ENCODE measurements around the gene HES1.
"Not testable (repeated sequence)": the region's sequence is repeated elsewhere in the genome, so short reads cannot be mapped to it uniquely, and the experiment has no call there.

Gene HES1

DNA sequence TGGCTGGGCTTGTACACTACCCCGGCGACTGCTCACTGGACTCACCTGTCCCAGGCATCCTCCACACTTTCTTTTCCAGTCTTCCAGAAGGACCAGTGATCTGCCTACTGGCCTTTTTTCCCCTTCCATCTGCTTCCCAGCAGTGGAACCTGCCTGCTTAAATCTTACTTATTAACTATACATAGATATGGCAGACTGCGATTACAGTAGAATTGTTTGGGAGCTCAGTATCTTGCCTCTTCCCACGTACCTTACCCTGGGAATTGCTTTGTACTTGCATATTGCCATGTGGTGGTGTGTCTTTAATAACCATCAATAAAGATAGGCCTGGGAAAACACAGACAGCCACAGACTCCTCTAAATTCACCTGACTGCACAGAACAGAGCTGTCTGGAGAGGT is 11.8 kb upstream of the HES1 start:
- H3K27ac ChIP-seq = no peak overlapping the region
- DNase-seq (ENCODE audit: low read depth, low spot score) = no peak

- no peak overlapping the region for H3K27ac ChIP-seq
- no peak for DNase-seq (ENCODE audit: low read depth, low spot score)
Observed at GRCh38 chr3:194125442-194125841, 10.5 kb upstream of the HES1 start.

- no peak overlapping the region for H3K27ac ChIP-seq
- no peak for DNase-seq (ENCODE audit: low read depth, low spot score)
Observed at GRCh38 chr3:194126790-194127189, 9.2 kb upstream of the HES1 start.

GRCh38 chr3:194128202-194128918 is 7.6 kb upstream of the HES1 start:
- DNase-seq (ENCODE audit: low read depth, low spot score) = no peak
- H3K27ac ChIP-seq = no peak overlapping the region

GRCh38 chr3:194128919-194129295 is 7.0 kb upstream of the HES1 start:
- not testable (repeated sequence) for H3K27ac ChIP-seq; DNase-seq (ENCODE audit: low read depth, low spot score)

- H3K27ac ChIP-seq = no peak overlapping the region
- DNase-seq (ENCODE audit: low read depth, low spot score) = no peak
Observed at GRCh38 chr3:194129581-194130133, 6.3 kb upstream of the HES1 start.

- DNase-seq (ENCODE audit: low read depth, low spot score) = no peak
- no peak overlapping the region for H3K27ac ChIP-seq
Observed at GRCh38 chr3:194130188-194130587, 5.8 kb upstream of the HES1 start.

DNA sequence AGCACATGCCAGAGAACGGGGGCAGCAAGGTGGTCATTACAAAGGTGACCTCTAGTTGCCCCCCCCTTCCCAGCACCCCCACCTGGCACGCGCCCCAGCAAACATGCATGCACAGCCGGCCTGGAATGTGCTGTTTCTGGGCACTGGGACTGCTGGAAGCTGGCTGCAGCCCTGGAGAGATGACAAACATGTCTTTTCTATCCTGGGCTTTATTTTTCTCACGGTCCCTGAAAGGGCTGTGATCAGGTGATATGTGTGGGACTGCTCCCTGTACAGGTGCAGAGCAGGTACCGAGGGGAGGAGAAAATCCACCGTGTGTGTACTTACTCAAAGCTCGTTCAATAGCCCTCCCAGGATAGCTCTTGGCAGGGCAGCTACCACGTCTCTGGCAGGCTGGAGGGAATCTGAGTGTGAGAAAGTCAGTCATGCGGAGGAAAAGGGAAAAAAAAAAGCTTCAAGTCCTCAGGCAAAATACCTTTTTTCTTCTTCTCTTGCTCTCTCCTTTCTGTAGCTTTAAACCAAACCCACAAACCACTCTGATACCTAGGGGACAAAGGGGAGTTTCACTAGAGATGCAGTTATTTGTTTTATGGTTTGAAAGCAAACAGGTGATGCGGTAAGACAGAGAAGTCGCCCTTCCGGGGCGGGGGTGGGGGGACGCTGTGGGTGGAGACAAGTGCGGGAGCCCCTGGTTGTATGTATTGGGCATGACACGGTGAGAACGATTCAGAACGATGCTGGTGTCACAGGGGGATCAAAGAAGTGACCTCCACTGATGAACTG is 5.0 kb upstream of the HES1 start:
- no peak for DNase-seq (ENCODE audit: low read depth, low spot score)
- no peak overlapping the region for H3K27ac ChIP-seq

DNA sequence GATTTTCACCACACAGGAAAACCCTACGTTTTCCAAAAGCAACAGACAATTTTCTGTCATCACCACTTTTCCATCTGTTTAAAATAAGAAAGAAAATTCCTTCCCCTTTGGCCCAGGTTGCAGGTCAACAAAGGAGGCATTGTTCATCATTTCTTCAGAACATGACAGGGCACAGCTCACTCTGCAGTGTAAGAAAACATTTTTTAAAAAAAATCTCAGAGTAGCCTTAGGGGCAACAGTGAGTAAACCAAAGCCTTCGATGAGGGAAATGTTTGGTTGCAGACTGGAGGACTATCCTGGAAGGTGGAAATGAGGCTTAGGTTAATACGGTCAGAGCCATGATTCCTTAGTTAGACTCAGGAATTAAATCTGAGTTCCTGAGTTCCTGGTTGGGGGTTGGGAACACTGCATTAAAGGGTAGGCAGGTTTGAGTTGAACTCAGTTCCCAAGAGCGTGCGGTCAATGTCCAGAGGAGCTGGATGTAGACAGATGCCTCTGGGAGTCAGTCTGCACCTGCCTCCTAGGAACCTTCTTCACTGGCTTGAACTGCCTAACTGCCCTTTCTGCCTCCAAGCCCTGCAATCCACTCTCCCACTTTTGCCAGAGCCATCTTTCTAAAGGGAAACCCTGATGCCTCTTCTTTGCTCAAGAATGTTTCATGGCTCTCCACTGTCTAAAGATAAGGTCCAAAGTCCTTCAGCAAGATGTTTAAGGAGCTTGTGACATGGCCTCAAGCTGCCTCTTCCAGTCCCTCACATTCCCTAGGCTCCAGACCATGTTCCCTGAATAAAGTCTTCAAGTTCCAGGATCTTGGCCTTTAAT is 3.3 kb upstream of the HES1 start:
- peak overlapping the region; percentile 99 for H3K27ac ChIP-seq
- DNase-seq (ENCODE audit: low read depth, low spot score) = no peak

- no peak for DNase-seq (ENCODE audit: low read depth, low spot score)
- peak overlapping the region; percentile 99 for H3K27ac ChIP-seq
Observed at GRCh38 chr3:194133661-194134230, 2.2 kb upstream of the HES1 start.

DNA sequence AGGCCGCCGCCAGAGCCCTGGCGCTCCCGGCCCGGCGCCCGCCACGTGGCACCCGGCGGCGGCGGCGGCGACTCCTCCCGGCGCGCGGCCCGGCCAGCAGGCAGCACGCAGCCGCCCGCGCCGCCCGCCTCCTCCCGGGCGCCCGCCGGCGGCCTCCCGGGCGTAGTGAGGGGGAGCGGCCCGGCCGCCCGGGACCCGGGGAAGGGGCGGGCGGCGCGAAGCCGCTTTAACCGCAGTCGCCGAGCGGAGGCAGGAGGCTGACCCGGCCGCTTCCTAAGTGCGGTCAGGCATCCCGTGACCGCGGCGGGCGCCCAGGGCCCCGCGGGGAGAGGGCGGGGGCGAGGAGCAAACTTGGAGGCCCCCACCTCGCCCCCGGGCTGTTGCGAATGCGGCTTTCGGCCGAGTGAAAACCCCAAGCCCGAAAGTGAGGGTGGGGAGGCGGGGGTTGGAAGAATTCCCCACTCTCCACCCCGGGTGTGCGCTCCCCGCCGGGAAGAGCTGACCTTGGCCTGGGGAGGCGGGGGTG is 1.7 kb upstream of the HES1 start:
- peak overlapping the region; percentile 99 for H3K27ac ChIP-seq
- DNase-seq (ENCODE audit: low read depth, low spot score) = no peak

- H3K27ac ChIP-seq = peak overlapping the region; percentile 99
- DNase-seq (ENCODE audit: low read depth, low spot score) = peak; percentile 98
Observed at GRCh38 chr3:194134757-194135515, 1.0 kb upstream of the HES1 start.

- peak overlapping the region; percentile 99 for H3K27ac ChIP-seq
- DNase-seq (ENCODE audit: low read depth, low spot score) = no peak
Observed at GRCh38 chr3:194135516-194135805, 487 bp upstream of the HES1 start.

DNA sequence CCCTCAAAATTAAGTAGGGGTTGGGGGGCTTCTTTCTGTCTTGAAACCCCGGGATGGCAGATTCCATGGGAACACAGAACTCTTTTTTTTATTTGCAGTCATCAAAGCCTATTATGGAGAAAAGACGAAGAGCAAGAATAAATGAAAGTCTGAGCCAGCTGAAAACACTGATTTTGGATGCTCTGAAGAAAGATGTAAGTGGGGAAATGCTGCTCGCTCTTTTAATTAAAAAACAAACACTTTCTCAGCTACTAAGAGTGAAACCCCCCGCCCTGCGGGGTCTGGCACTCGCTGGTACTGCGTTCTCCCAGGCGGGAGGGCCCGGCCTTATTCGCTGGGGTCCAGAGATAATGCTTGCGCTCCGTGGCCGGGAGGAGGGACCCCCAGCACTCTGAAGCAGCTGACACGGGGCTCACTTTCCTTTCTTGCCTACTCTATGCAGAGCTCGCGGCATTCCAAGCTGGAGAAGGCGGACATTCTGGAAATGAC is 615 bp downstream of the HES1 start:
- no peak for DNase-seq (ENCODE audit: low read depth, low spot score)
- peak overlapping the region; percentile 99 for H3K27ac ChIP-seq

DNA sequence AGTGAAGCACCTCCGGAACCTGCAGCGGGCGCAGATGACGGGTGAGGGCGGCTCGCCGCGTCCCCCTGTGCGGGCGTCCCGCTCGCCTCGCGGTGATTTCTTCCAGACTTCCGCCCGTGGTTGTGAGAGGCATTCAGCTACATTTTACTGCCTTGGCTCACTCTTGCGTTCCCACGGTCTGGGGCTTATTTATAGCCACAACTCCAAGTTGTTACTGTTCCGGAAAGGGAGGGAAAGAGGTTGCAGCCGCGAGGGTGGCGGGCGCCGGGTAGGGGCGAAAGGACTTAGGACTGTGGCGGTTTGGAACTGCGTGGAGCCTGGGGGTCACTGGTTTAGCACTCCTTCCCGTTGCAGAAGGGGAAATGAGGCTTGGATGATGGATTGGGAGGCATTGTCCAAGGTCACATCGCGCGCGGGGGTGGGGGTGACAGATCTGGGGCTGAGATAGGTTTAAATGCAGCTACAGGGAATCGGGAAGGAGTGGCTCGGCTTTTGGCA is 1.1 kb downstream of the HES1 start:
- no peak for DNase-seq (ENCODE audit: low read depth, low spot score)
- peak overlapping the region; percentile 99 for H3K27ac ChIP-seq

DNA sequence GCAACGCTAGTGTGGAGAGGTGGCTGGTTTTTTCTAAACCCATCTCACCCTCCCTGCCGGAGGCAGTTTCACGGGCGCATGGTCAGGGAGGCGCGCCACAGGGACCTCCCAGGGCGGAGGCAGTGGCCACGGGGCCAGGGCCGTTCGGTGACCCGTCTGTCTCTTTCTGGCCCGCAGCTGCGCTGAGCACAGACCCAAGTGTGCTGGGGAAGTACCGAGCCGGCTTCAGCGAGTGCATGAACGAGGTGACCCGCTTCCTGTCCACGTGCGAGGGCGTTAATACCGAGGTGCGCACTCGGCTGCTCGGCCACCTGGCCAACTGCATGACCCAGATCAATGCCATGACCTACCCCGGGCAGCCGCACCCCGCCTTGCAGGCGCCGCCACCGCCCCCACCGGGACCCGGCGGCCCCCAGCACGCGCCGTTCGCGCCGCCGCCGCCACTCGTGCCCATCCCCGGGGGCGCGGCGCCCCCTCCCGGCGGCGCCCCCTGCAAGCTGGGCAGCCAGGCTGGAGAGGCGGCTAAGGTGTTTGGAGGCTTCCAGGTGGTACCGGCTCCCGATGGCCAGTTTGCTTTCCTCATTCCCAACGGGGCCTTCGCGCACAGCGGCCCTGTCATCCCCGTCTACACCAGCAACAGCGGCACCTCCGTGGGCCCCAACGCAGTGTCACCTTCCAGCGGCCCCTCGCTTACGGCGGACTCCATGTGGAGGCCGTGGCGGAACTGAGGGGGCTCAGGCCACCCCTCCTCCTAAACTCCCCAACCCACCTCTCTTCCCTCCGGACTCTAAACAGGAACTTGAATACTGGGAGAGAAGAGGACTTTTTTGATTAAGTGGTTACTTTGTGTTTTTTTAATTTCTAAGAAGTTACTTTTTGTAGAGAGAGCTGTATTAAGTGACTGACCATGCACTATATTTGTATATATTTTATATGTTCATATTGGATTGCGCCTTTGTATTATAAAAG is 1.8 kb downstream of the HES1 start:
- DNase-seq (ENCODE audit: low read depth, low spot score) = no peak

DNA sequence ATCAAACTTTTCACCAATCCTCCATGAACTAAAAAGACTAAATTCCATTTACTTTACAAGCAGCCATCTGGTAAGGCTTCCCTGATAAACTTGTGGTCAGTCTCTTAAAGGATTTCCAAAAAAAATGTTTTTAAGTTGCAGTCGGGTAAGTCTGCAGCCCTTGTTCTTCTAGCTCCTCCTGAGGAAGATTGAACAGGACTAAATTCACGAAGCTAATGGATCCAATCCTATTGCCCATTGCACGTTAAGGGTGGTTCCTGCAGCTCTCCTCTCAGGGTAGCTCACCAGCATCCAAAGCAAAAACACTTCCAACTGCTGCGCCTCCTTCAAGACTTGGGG is 2.8 kb downstream of the HES1 start:
- H3K27ac ChIP-seq = peak overlapping the region; percentile 99
- DNase-seq (ENCODE audit: low read depth, low spot score) = peak; percentile 85

More for the DNA sequence above, 1.8 kb downstream of the HES1 start:
- peak overlapping the region; percentile 99 for H3K27ac ChIP-seq

Data from epithelial cell of prostate (primary cell).